HEK293 (cell line): ENCODE data around the gene EYS.

Experiments used
- CTCF ChIA-PET: fragments of 350-600 bp; formaldehyde crosslinking; extraction: SDS; loops from one replicate; lab custom pipeline; 2021; ENCODE audit warnings: antibody characterized with exemption; lab: Yijun Ruan, JAX
- POLR2A ChIA-PET: fragments of 300-600 bp; formaldehyde crosslinking; extraction: SDS; loops from one replicate; lab custom pipeline; 2020; ENCODE audit warnings: antibody characterized with exemption, inconsistent platforms; lab: Yijun Ruan, JAX
- H3K27ac ChIP-seq: fragments of 200-500 bp; sonication (Bioruptor generic); 2 replicates; pipeline ENCODE4 v1.5.1; 2014; ENCODE audit warnings: low read depth, low read length, control low read depth, inconsistent platforms; ENCODE audit errors: extremely low read depth
- H3K36me3 ChIP-seq, 2 experiments: fragments of 200-500 bp in 1 of 2; sonication (Bioruptor generic) in 1 of 2; 1 replicate in 1 of 2; 2 replicates in 1 of 2; pipeline ENCODE4 v1.5.1; 2014 to 2017; ENCODE audit warnings: inconsistent platforms in 2 of 2, low read length in 2 of 2; ENCODE audit not compliant: control insufficient read depth in 2 of 2, insufficient read depth in 1 of 2
- H3K4me1 ChIP-seq: fragments of 200-500 bp; sonication (Bioruptor generic); 2 replicates; pipeline ENCODE4 v1.5.1; 2014; ENCODE audit warnings: mild to moderate bottlenecking, low read length, inconsistent platforms; ENCODE audit not compliant: control insufficient read depth, insufficient read depth
- H3K4me3 ChIP-seq: 2 replicates; pipeline ENCODE4 v1.5.1; 2011; ENCODE audit warnings: low read depth, mild to moderate bottlenecking, control low read depth, low read length, moderate library complexity
- H3K9me3 ChIP-seq: fragments of 200-500 bp; sonication (Bioruptor generic); 2 replicates; pipeline ENCODE4 v1.5.1; 2014; ENCODE audit warnings: low read depth, low read length, inconsistent platforms; ENCODE audit not compliant: control insufficient read depth, insufficient read depth
- SCRT2 ChIP-seq: fragments of 450-650 bp; formaldehyde crosslinking; IDR thresholded peaks from 2 replicates; pipeline ENCODE4 v1.5.1; 2016; ENCODE audit warnings: missing biosample characterization, missing genetic modification characterization
- SP7 ChIP-seq: fragments of 450-650 bp; formaldehyde crosslinking; IDR thresholded peaks from 2 replicates; pipeline ENCODE4 v1.5.1; 2016; ENCODE audit warnings: missing biosample characterization, missing genetic modification characterization
- ZBTB7A ChIP-seq: fragments of 450-650 bp; formaldehyde crosslinking; IDR thresholded peaks from 2 replicates; pipeline ENCODE4 v1.5.1; 2016; ENCODE audit warnings: low read depth, missing biosample characterization, missing genetic modification characterization
- ZNF112 ChIP-seq: fragments of 450-650 bp; formaldehyde crosslinking; IDR thresholded peaks from 2 replicates; pipeline ENCODE4 v1.5.0; 2017; ENCODE audit warnings: missing biosample characterization, missing genetic modification characterization
- ZNF140 ChIP-seq: fragments of 450-650 bp; formaldehyde crosslinking; IDR thresholded peaks from 2 replicates; pipeline ENCODE4 v1.5.1; 2016; ENCODE audit warnings: missing biosample characterization, missing genetic modification characterization
- ZNF513 ChIP-seq: fragments of 450-650 bp; IDR thresholded peaks from 2 replicates; pipeline ENCODE4 v1.5.1; 2018; ENCODE audit warnings: missing biosample characterization, missing genetic modification characterization
- ZNF544 ChIP-seq: fragments of 450-650 bp; formaldehyde crosslinking; IDR thresholded peaks from 2 replicates; pipeline ENCODE4 v1.5.0; 2017; ENCODE audit warnings: missing biosample characterization, missing genetic modification characterization
- ZNF558 ChIP-seq: fragments of 450-650 bp; formaldehyde crosslinking; IDR thresholded peaks from 2 replicates; pipeline ENCODE4 v1.5.1; 2016; ENCODE audit warnings: missing biosample characterization, missing genetic modification characterization
- ZNF629 ChIP-seq: fragments of 450-650 bp; formaldehyde crosslinking; IDR thresholded peaks from 2 replicates; pipeline ENCODE4 v1.5.1; 2017; ENCODE audit warnings: missing biosample characterization, missing genetic modification characterization
- ZSCAN16 ChIP-seq: fragments of 450-650 bp; formaldehyde crosslinking; IDR thresholded peaks from 2 replicates; pipeline ENCODE4 v1.5.1; 2016; ENCODE audit warnings: missing biosample characterization, missing genetic modification characterization
- TF ChIP-seq, protein P1 (sequence below): fragments of 450-650 bp; formaldehyde crosslinking; IDR thresholded peaks from 2 replicates; pipeline ENCODE4 v1.5.1; 2016; ENCODE audit warnings: missing biosample characterization, missing genetic modification characterization
- TF ChIP-seq, protein P2 (sequence below): fragments of 450-650 bp; formaldehyde crosslinking; IDR thresholded peaks from 2 replicates; pipeline ENCODE4 v1.5.1; 2016; ENCODE audit warnings: missing biosample characterization, missing genetic modification characterization
- TF ChIP-seq, protein P3 (sequence below): fragments of 450-650 bp; formaldehyde crosslinking; IDR thresholded peaks from 2 replicates; pipeline ENCODE4 v1.5.1; 2016; ENCODE audit warnings: missing biosample characterization, missing genetic modification characterization, low read depth

The EYS gene

GRCh38 chr6:65448866-65449265, 258.2 kb downstream of the EYS start:
- POLR2A ChIA-PET, result no interaction called here
- CTCF ChIA-PET, result no interaction called here
- H3K27ac ChIP-seq, result no peak overlapping the region
- no peaks in the 10 kb centered on the region for H3K9me3 ChIP-seq
- H3K4me1 ChIP-seq, result no peaks in the 10 kb centered on the region
- H3K36me3 ChIP-seq, result no peaks in the 10 kb centered on the region
- H3K4me3 ChIP-seq, result no peak overlapping the region
- TF ChIP-seq ZNF629 (tag by site-specific recombination) (no peak), ZNF140 (tag by site-specific recombination) (no peak), ZNF558 (tag by site-specific recombination) (no peak), SP7 (tag by site-specific recombination) (no peak), ZNF112 (tag by site-specific recombination) (no peak), ZSCAN16 (tag by site-specific recombination) (no peak)
- TF ChIP-seq, protein P1, sequence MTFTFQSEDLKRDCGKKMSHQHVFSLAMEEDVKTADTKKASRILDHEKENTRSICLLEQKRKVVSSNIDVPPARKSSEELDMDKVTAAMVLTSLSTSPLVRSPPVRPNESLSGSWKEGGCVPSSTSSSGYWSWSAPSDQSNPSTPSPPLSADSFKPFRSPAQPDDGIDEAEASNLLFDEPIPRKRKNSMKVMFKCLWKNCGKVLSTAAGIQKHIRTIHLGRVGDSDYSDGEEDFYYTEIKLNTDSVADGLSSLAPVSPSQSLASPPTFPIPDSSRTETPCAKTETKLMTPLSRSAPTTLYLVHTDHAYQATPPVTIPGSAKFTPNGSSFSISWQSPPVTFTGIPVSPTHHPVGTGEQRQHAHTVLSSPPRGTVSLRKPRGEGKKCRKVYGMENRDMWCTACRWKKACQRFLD (tag by site-specific recombination), result no peak

DNA sequence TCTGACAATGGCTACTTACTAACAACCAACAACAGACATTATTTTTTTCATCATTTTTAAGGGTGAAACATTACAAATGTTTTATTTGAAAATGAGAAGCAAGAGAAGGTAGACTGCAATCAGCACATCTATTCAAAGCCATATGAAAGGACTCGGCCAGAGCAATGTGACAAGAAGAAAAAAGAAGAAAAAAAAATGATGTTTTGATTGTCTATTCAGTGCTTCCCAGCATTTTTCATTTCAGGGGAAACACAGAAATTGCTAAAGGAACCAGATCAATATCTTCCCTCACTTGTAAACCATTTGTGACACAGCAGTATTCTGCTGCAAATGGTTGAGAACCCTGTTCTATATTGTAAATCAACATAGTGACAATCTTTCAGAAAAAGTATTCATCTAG, 270.7 kb downstream of the EYS start:
- no peaks in the 10 kb centered on the region for H3K4me1 ChIP-seq
- TF ChIP-seq ZBTB7A (tag by site-specific recombination) (no peak), ZNF513 (tag by site-specific recombination) (no peak), ZNF544 (no peak)
- TF ChIP-seq, protein P2, sequence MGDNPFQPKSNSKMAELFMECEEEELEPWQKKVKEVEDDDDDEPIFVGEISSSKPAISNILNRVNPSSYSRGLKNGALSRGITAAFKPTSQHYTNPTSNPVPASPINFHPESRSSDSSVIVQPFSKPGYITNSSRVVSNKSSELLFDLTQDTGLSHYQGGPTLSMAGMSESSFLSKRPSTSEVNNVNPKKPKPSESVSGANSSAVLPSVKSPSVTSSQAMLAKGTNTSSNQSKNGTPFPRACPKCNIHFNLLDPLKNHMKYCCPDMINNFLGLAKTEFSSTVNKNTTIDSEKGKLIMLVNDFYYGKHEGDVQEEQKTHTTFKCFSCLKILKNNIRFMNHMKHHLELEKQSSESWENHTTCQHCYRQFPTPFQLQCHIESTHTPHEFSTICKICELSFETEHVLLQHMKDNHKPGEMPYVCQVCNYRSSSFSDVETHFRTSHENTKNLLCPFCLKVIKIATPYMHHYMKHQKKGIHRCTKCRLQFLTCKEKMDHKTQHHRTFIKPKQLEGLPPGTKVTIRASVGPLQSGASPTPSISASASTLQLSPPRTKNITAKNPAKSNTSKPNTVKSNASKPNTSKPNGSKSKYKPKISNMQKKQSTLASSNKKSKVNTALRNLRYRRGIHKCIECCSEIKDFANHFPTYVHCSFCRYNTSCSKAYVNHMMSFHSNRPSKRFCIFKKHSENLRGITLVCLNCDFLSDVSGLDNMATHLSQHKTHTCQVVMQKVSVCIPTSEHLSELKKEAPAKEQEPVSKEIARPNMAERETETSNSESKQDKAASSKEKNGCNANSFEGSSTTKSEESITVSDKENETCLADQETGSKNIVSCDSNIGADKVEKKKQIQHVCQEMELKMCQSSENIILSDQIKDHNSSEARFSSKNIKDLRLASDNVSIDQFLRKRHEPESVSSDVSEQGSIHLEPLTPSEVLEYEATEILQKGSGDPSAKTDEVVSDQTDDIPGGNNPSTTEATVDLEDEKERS (tag by site-specific recombination), result no peak
- TF ChIP-seq, protein P3, sequence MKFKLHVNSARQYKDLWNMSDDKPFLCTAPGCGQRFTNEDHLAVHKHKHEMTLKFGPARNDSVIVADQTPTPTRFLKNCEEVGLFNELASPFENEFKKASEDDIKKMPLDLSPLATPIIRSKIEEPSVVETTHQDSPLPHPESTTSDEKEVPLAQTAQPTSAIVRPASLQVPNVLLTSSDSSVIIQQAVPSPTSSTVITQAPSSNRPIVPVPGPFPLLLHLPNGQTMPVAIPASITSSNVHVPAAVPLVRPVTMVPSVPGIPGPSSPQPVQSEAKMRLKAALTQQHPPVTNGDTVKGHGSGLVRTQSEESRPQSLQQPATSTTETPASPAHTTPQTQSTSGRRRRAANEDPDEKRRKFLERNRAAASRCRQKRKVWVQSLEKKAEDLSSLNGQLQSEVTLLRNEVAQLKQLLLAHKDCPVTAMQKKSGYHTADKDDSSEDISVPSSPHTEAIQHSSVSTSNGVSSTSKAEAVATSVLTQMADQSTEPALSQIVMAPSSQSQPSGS, result no peak
- H3K4me3 ChIP-seq, result no peak overlapping the region
- POLR2A ChIA-PET, result no interaction called here
- CTCF ChIA-PET, result no interaction called here
- H3K27ac ChIP-seq, result no peak overlapping the region
- no peaks in the 10 kb centered on the region for H3K36me3 ChIP-seq
- H3K9me3 ChIP-seq, result no peaks in the 10 kb centered on the region

DNA sequence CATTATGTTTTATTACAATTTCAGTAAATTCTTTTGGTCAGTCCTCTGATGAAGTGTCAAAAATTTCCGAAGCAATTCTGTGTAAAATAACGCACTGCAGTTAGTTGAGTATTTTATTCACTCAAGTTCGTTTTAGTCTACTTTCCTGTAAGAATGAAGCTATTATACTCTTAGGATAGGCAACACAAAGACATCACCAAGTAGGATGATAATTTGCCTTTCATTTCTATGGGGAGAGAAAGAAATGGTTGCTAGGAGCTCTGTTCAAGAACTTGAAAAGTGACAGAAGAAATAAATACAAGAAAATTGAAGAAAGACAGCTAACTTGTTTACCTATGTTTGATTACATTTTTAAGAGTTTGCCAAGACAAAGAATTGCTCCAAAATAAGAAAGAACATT, 290.4 kb downstream of the EYS start:
- Histone ChIP-seq H3K27ac (no peak overlapping the region), H3K9me3 (no peaks in the 10 kb centered on the region), H3K36me3 (no peaks in the 10 kb centered on the region), H3K4me3 (no peak overlapping the region), H3K4me1 (no peaks in the 10 kb centered on the region)
- no peak for TF ChIP-seq SCRT2 (tag by site-specific recombination)
- POLR2A ChIA-PET, result no interaction called here
- CTCF ChIA-PET, result no interaction called here
